ENCODE results near the gene SRL. TPM values are rescaled to one million over a fixed set of nuclear protein-coding genes. Genes with fewer than 3 reads are reported as not detected.

SRL gene
- total RNA-seq, 1 experiment from 2014 or later: 0.11 TPM

DNA sequence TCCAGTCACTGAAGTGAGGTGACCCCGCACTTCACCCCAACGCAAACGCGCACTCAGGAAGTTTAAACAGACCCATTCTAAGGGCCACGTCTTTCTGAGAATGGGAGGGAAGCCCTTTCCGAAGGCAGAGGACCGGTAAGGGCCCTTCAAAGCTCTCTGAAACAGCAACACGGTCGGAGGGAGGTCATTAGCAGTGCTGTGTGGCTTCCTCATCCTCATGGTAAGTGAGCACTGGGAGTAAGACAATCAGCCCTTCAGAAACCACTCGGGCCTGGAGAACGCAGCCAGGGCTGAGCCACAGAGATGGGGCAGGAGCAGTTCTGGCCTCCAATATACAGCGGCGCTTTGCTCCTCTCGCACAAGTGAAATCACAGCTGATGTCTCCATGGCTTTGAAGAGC is 23.7 kb downstream of the SRL start:
- ATAC-seq: no peak
- Mint-ChIP-seq H3K4me1 (peaks cover 27% of the 10 kb centered on the region), H3K36me3 (no peaks in the 10 kb centered on the region), H3K27me3 (ENCODE audit: low read depth) (no peaks in the 10 kb centered on the region; the same call in 1 of the 2 replicates), H3K27ac (no peak overlapping the region), H3K9me3 (no peaks in the 10 kb centered on the region), H3K4me3 (no peak overlapping the region)
- DNase-seq (ENCODE audit: low spot score): no peak
- ChIA-PET CTCF (interaction anchor here (0.5 to 3.8 kb wide), 8 partner anchors 31 to 1197 kb away, joined by 3 to 37 read pairs (median 4); no protein-coding TSS in a partner anchor), POLR2A (interaction anchor here (2.1 kb wide), 1 partner anchor 35 kb away, joined by 9 read pairs; no protein-coding TSS in a partner anchor)
- TF ChIP-seq NR3C1 (CRISPR knock-in tag; conservative IDR thresholded peaks at IDR 0.05; ENCODE audit: low read depth) (no peak), IRF1 (CRISPR knock-in tag; IDR thresholded peaks at IDR 0.05) (no peak), ZNF219 (CRISPR knock-in tag; IDR thresholded peaks at IDR 0.05; ENCODE audit: borderline replicate concordance) (no peak), E2F4 (CRISPR knock-in tag; IDR thresholded peaks at IDR 0.05; ENCODE audit: borderline replicate concordance, low read depth) (no peak), E2F5 (CRISPR knock-in tag; IDR thresholded peaks at IDR 0.05) (no peak), ARID4B (CRISPR knock-in tag; IDR thresholded peaks at IDR 0.05; ENCODE audit: borderline replicate concordance) (no peak), FOXK1 (CRISPR knock-in tag; IDR thresholded peaks at IDR 0.05) (no peak)
- TF ChIP-seq, protein P1, sequence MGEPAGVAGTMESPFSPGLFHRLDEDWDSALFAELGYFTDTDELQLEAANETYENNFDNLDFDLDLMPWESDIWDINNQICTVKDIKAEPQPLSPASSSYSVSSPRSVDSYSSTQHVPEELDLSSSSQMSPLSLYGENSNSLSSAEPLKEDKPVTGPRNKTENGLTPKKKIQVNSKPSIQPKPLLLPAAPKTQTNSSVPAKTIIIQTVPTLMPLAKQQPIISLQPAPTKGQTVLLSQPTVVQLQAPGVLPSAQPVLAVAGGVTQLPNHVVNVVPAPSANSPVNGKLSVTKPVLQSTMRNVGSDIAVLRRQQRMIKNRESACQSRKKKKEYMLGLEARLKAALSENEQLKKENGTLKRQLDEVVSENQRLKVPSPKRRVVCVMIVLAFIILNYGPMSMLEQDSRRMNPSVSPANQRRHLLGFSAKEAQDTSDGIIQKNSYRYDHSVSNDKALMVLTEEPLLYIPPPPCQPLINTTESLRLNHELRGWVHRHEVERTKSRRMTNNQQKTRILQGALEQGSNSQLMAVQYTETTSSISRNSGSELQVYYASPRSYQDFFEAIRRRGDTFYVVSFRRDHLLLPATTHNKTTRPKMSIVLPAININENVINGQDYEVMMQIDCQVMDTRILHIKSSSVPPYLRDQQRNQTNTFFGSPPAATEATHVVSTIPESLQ (CRISPR knock-in tag; IDR thresholded peaks at IDR 0.05): no peak
- TF ChIP-seq, protein P2, sequence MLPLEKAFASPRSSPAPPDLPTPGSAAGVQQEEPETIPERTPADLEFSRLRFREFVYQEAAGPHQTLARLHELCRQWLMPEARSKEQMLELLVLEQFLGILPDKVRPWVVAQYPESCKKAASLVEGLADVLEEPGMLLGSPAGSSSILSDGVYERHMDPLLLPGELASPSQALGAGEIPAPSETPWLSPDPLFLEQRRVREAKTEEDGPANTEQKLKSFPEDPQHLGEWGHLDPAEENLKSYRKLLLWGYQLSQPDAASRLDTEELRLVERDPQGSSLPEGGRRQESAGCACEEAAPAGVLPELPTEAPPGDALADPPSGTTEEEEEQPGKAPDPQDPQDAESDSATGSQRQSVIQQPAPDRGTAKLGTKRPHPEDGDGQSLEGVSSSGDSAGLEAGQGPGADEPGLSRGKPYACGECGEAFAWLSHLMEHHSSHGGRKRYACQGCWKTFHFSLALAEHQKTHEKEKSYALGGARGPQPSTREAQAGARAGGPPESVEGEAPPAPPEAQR (CRISPR knock-in tag; IDR thresholded peaks at IDR 0.05): no peak

- ChIA-PET POLR2A (interaction anchor here (2.1 kb wide), 1 partner anchor 36 kb away, joined by 9 read pairs; no protein-coding TSS in a partner anchor), CTCF (interaction anchor here (0.5 to 3.8 kb wide), 8 partner anchors 32 to 1196 kb away, joined by 3 to 37 read pairs (median 4); no protein-coding TSS in a partner anchor)
- ATAC-seq (peak; percentile 46), DNase-seq (ENCODE audit: low spot score) (no peak)
- no peaks in the 10 kb centered on the region; the same call in 1 of the 2 replicates for H3K27me3 Mint-ChIP-seq (ENCODE audit: low read depth)
- TF ChIP-seq NR2C2 (CRISPR knock-in tag; IDR thresholded peaks at IDR 0.05) (no peak), HMGA2 (CRISPR knock-in tag; IDR thresholded peaks at IDR 0.05) (no peak), USF2 (CRISPR knock-in tag; IDR thresholded peaks at IDR 0.05) (no peak), PRRX2 (CRISPR knock-in tag; IDR thresholded peaks at IDR 0.05) (no peak), CREB1 (CRISPR knock-in tag; IDR thresholded peaks at IDR 0.05) (no peak), ZNF416 (CRISPR knock-in tag; IDR thresholded peaks at IDR 0.05) (no peak)
- TF ChIP-seq, protein P3, sequence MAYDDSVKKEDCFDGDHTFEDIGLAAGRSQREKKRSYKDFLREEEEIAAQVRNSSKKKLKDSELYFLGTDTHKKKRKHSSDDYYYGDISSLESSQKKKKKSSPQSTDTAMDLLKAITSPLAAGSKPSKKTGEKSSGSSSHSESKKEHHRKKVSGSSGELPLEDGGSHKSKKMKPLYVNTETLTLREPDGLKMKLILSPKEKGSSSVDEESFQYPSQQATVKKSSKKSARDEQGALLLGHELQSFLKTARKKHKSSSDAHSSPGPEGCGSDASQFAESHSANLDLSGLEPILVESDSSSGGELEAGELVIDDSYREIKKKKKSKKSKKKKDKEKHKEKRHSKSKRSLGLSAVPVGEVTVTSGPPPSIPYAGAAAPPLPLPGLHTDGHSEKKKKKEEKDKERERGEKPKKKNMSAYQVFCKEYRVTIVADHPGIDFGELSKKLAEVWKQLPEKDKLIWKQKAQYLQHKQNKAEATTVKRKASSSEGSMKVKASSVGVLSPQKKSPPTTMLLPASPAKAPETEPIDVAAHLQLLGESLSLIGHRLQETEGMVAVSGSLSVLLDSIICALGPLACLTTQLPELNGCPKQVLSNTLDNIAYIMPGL (CRISPR knock-in tag; IDR thresholded peaks at IDR 0.05): no peak
- H3K9me3 Mint-ChIP-seq: no peaks in the 10 kb centered on the region
- no peak overlapping the region for H3K4me3 Mint-ChIP-seq
- no peak overlapping the region for H3K27ac Mint-ChIP-seq
- peaks cover 27% of the 10 kb centered on the region for H3K4me1 Mint-ChIP-seq
- H3K36me3 Mint-ChIP-seq: no peaks in the 10 kb centered on the region
Measured at GRCh38 chr16:4217204-4218131, 24.4 kb downstream of the SRL start.
